Keratinocyte (primary cell): Measurements from ENCODE around the gene NOTUM. TPM values are rescaled to one million over a fixed set of nuclear protein-coding genes. Genes with fewer than 3 reads are reported as not detected.

ENCODE experiments used
- DNase-seq: peaks from one replicate; pipeline ENCODE4 v3.0.0-alpha.2; 2011; ENCODE audit warnings: low read depth, missing footprints, low spot score
- FAIRE-seq: peaks from 2 replicates; lab custom pipeline; 2011; peaks lifted over from hg19 to GRCh38; lab: Jason Lieb, UNC
- H2AFZ ChIP-seq: 2 replicates; pipeline ENCODE4 v1.6.0; 2012; ENCODE audit warnings: low read length, control low read depth, inconsistent platforms; ENCODE audit not compliant: control insufficient read depth
- H3K27ac ChIP-seq: 2 replicates; pipeline ENCODE4 v1.5.1; 2011; ENCODE audit warnings: low read length; ENCODE audit not compliant: control insufficient read depth, insufficient read depth
- H3K27me3 ChIP-seq: 3 replicates; pipeline ENCODE4 v1.6.0; 2011; ENCODE audit warnings: low read length; ENCODE audit not compliant: control insufficient read depth, insufficient read depth; ENCODE audit errors: extremely low read depth
- H3K36me3 ChIP-seq, 2 experiments: 2 replicates in 1 of 2; 3 replicates in 1 of 2; pipeline ENCODE4 v1.5.1; 2011; ENCODE audit warnings: low read length in 2 of 2, mild to moderate bottlenecking in 1 of 2; ENCODE audit not compliant: control insufficient read depth in 2 of 2, insufficient read depth in 2 of 2; ENCODE audit errors: extremely low read depth in 1 of 2
- H3K4me1 ChIP-seq: 3 replicates; pipeline ENCODE4 v1.5.1; 2011; ENCODE audit warnings: low read length; ENCODE audit not compliant: control insufficient read depth, insufficient read depth; ENCODE audit errors: extremely low read depth
- H3K4me2 ChIP-seq: 3 replicates; pipeline ENCODE4 v1.6.0; 2011; ENCODE audit warnings: low read depth, low read length; ENCODE audit not compliant: control insufficient read depth, insufficient read depth; ENCODE audit errors: extremely low read depth
- H3K4me3 ChIP-seq, 3 experiments: fragments of 200-600 bp in 1 of 3; sonication (generic) in 1 of 3; 2 replicates in 2 of 3; 3 replicates in 1 of 3; pipeline ENCODE4 v1.5.1; 2011 to 2016; ENCODE audit warnings: low read length in 3 of 3, mild to moderate bottlenecking in 3 of 3, control low read depth in 2 of 3, inconsistent platforms in 1 of 3, low read depth in 1 of 3, mixed read lengths in 1 of 3, mixed run types in 1 of 3, moderate library complexity in 1 of 3; ENCODE audit not compliant: control insufficient read depth in 2 of 3, insufficient read depth in 2 of 3; ENCODE audit errors: extremely low read depth in 1 of 3
- H3K79me2 ChIP-seq: 2 replicates; pipeline ENCODE4 v1.6.0; 2012; ENCODE audit warnings: low read length; ENCODE audit not compliant: control insufficient read depth, insufficient read depth
- H3K9ac ChIP-seq: 3 replicates; pipeline ENCODE4 v1.6.0; 2011; ENCODE audit warnings: low read length; ENCODE audit not compliant: control insufficient read depth, insufficient read depth; ENCODE audit errors: extremely low read depth
- H3K9me1 ChIP-seq: 3 replicates; pipeline ENCODE4 v1.6.0; 2011; ENCODE audit warnings: low read length; ENCODE audit not compliant: control insufficient read depth, insufficient read depth; ENCODE audit errors: extremely low read depth
- H3K9me3 ChIP-seq: 2 replicates; pipeline ENCODE4 v1.5.1; 2012; ENCODE audit warnings: low read depth, low read length; ENCODE audit not compliant: control insufficient read depth
- H4K20me1 ChIP-seq: 3 replicates; pipeline ENCODE4 v1.6.0; 2011; ENCODE audit warnings: low read length; ENCODE audit not compliant: control insufficient read depth, insufficient read depth; ENCODE audit errors: extremely low read depth
- EZH2 ChIP-seq: IDR thresholded peaks from one replicate; pipeline ENCODE4 v1.6.1; 2012; ENCODE audit warnings: inconsistent platforms, mild to moderate bottlenecking, low read length, moderate library complexity
- dilution Hi-C: fragments of 300-500 bp; cut with MboI; formaldehyde crosslinking; loops from one replicate; pipeline ENCODE4 v1.7.0; 2020; ENCODE audit warnings: low sequenced_read_pairs; ENCODE audit not compliant: extremely low pct_ligation_motif_present
- polyA plus RNA-seq, 5 experiments: library from polyadenylated mRNA; depleted of rRNA in 3 of 5; stranded (reverse) in 3 of 5; stranded (forward) in 1 of 5; unstranded in 1 of 5; fragments of >200 nt; gene quantifications; 1 replicate in 1 of 5; 2 replicates in 3 of 5; 3 replicates in 1 of 5; pipeline versions ENCODE4 v1.2.1 to v1.2.3, GENCODE V29; 2011 to 2012; ENCODE audit warnings: missing spikeins in 2 of 5, low read depth in 1 of 5, low replicate concordance in 1 of 5
- TF ChIP-seq, protein P1 (sequence below), 3 experiments: IDR thresholded peaks in 1 of 3; conservative IDR thresholded peaks in 1 of 3; optimal IDR thresholded peaks in 1 of 3; 2 replicates in 2 of 3; 3 replicates in 1 of 3; pipeline versions ENCODE3 to v1.5.1; 2011; ENCODE audit warnings: low read length in 3 of 3, mild to moderate bottlenecking in 3 of 3, moderate library complexity in 2 of 3, control low read depth in 1 of 3, inconsistent platforms in 1 of 3; ENCODE audit not compliant: insufficient read depth in 2 of 3; ENCODE audit errors: extremely low read depth in 1 of 3

NOTUM gene
- polyA plus RNA-seq, 1 donor (not counting 4 experiments of a cell fraction or from before 2014, with no cell fraction given): not detected

DNA sequence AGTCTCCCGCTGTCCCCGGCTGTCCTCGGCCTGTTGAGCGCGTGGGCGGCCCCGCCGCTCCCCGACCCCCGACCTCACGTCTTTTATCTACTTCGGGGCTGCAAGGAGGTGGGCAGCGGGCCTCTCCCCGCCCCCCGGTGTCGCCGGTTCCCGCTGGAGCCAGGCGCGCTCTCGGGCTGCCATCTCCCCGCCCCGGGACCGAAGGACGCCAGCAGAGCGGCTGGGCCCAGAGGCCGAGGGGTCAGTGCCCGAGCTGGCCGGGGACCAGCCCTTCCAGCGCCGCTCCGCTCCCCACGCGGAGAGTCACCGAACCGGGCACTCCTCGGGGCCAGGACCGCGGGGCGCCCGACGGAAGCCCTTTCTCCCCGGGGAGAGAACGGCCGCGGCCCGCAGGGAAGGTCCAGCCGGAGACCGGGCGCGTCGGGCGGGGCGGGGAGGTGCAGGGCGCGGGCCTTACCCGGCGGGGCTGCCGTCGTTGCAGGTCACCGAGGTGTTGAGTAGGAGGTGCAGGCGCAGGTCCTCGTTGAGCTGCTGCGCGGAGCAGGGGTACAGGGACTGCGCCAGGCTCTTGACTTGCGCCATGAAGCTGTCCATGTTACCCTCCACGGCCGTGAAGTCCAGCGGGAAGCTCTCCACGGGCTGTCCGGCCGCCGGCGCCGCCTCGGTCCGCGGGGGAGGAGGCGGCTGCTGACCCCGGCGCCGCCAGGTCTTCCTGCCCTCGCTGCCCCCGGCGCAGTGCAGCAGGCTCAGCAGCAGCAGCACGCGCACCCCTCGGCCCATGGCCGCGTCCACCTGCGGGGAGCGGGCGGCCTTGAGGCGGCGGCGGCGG is 643 bp downstream of the NOTUM start:
- DNase-seq (no peak), FAIRE-seq (no peak)
- Histone ChIP-seq H3K27ac (no peak overlapping the region), H3K4me1 (no peaks in the 10 kb centered on the region), H2AFZ (no peak overlapping the region), H3K9ac (no peak overlapping the region), H4K20me1 (no peaks in the 10 kb centered on the region), H3K9me3 (no peaks in the 10 kb centered on the region), H3K4me2 (no peak overlapping the region), H3K36me3 (no peaks in the 10 kb centered on the region), H3K79me2 (no peaks in the 10 kb centered on the region), H3K27me3 (peaks cover 78% of the 10 kb centered on the region), H3K9me1 (no peaks in the 10 kb centered on the region), H3K4me3 (no peak overlapping the region)
- peak; percentile 98 for TF ChIP-seq EZH2
- TF ChIP-seq, protein P1, sequence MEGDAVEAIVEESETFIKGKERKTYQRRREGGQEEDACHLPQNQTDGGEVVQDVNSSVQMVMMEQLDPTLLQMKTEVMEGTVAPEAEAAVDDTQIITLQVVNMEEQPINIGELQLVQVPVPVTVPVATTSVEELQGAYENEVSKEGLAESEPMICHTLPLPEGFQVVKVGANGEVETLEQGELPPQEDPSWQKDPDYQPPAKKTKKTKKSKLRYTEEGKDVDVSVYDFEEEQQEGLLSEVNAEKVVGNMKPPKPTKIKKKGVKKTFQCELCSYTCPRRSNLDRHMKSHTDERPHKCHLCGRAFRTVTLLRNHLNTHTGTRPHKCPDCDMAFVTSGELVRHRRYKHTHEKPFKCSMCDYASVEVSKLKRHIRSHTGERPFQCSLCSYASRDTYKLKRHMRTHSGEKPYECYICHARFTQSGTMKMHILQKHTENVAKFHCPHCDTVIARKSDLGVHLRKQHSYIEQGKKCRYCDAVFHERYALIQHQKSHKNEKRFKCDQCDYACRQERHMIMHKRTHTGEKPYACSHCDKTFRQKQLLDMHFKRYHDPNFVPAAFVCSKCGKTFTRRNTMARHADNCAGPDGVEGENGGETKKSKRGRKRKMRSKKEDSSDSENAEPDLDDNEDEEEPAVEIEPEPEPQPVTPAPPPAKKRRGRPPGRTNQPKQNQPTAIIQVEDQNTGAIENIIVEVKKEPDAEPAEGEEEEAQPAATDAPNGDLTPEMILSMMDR (optimal IDR thresholded peaks at IDR 0.05 in 1 of 3, IDR thresholded peaks at IDR 0.05 in 1 of 3, conservative IDR thresholded peaks at IDR 0.05 in 1 of 3; ENCODE audit: extremely low read depth in 1 of 3, insufficient read depth in 2 of 3, low read length in 3 of 3): no peak
- dilution Hi-C loops: no loop called here

DNA sequence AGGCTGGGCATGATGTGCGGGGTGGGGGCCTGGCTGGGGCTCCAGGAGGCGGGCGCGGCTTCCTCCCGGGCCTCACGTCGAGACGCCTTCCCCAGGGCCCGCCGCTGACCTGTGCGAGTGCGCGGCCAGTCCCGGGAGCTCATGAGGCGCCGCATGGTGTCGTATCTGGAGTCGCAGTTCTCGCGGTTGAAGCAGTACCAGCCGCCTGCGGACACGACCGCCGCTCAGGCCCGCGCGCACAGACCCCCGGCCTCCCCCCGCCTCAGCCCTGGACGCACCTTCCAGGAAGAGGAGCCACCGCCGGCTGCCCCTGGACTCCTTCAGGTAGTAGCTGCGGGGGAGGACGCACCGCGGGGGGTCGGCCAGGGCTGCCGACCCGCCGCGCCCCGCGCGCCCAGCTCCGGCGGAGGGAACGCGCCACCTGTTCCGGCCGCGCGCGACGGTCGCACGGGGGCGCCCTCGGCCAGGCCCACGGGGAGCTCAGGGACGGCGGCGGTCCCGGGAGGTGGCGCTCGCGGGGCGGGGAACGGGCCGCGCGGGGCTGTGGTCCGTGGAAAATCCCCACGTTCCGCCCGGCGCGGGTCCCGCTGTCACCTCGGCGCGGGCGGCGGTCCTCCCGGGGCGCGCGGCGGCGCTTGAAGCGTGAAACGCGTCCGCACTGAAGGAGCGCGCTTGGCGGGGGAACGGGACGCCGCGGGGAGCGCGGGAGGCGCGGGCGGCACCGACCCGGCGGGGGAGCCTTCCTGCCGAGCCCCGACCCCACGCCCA is 1.4 kb downstream of the NOTUM start:
- no peaks in the 10 kb centered on the region for H3K36me3 ChIP-seq
- H3K9ac ChIP-seq: no peak overlapping the region
- TF ChIP-seq, protein P1 (optimal IDR thresholded peaks at IDR 0.05 in 1 of 3, IDR thresholded peaks at IDR 0.05 in 1 of 3, conservative IDR thresholded peaks at IDR 0.05 in 1 of 3; ENCODE audit: extremely low read depth in 1 of 3, insufficient read depth in 2 of 3, low read length in 3 of 3): peak in 2 of 3 experiments; percentile 64 to 98
- TF ChIP-seq EZH2: no peak
- H4K20me1 ChIP-seq: no peaks in the 10 kb centered on the region
- H3K4me3 ChIP-seq: no peak overlapping the region
- H3K9me1 ChIP-seq: no peaks in the 10 kb centered on the region
- H3K27ac ChIP-seq: no peak overlapping the region
- H3K27me3 ChIP-seq: peaks cover 77% of the 10 kb centered on the region
- H3K9me3 ChIP-seq: no peaks in the 10 kb centered on the region
- no peaks in the 10 kb centered on the region for H3K4me1 ChIP-seq
- peak overlapping the region; percentile 27 for H3K4me2 ChIP-seq
- FAIRE-seq (no peak), DNase-seq (no peak)
- dilution Hi-C loops: no loop called here
- no peak overlapping the region for H2AFZ ChIP-seq
- no peaks in the 10 kb centered on the region for H3K79me2 ChIP-seq
